Neural progenitor cell (in vitro differentiated cells): Measurements from ENCODE around the gene BUD31. TPM values are rescaled to one million over a fixed set of nuclear protein-coding genes. Genes with fewer than 3 reads are reported as not detected.

ENCODE experiments used
- DNase-seq: peaks from one replicate; pipeline ENCODE4 v3.0.0-alpha.2; 2016; ENCODE audit warnings: low spot score
- H2AFZ ChIP-seq: fragments of 200-600 bp; sonication (generic); replicated peaks from 2 replicates; pipeline ENCODE4 v1.6.1; 2016; ENCODE audit warnings: antibody characterized with exemption
- H3F3A ChIP-seq: fragments of 200-600 bp; sonication (generic); 2 replicates; pipeline ENCODE4 v1.6.1; 2016; ENCODE audit warnings: antibody characterized with exemption, low read depth
- H3K27ac ChIP-seq: fragments of 200-600 bp; sonication (generic); 2 replicates; pipeline ENCODE4 v1.5.1; 2016; ENCODE audit warnings: mild to moderate bottlenecking
- H3K27me3 ChIP-seq: fragments of 200-600 bp; sonication (generic); 2 replicates; pipeline ENCODE4 v1.6.1; 2016; ENCODE audit warnings: mild to moderate bottlenecking, moderate library complexity
- H3K36me3 ChIP-seq: fragments of 200-600 bp; sonication (generic); 2 replicates; pipeline ENCODE4 v1.5.1; 2016
- H3K4me1 ChIP-seq: fragments of 200-600 bp; sonication (generic); 2 replicates; pipeline ENCODE4 v1.6.1; 2016; ENCODE audit warnings: mixed run types
- H3K4me2 ChIP-seq: fragments of 200-600 bp; sonication (generic); 2 replicates; pipeline ENCODE4 v1.6.1; 2016
- H3K4me3 ChIP-seq: fragments of 200-600 bp; sonication (generic); 2 replicates; pipeline ENCODE4 v1.5.1; 2016
- H3K79me2 ChIP-seq: fragments of 200-600 bp; sonication (generic); 2 replicates; pipeline ENCODE4 v1.6.1; 2016; ENCODE audit warnings: low read depth
- H3K9ac ChIP-seq: fragments of 200-600 bp; sonication (generic); 2 replicates; pipeline ENCODE4 v1.6.1; 2016
- H3K9me3 ChIP-seq: fragments of 200-600 bp; sonication (generic); 2 replicates; pipeline ENCODE4 v1.5.1; 2016; ENCODE audit warnings: low read depth
- H4K20me1 ChIP-seq: fragments of 200-600 bp; sonication (generic); 2 replicates; pipeline ENCODE4 v1.6.1; 2016; ENCODE audit warnings: low read depth
- H3K27ac Mint-ChIP-seq: 3 replicates; pipeline ENCODE4 v1.8.0; 2021; ENCODE audit warnings: mixed read lengths
- H3K27me3 Mint-ChIP-seq: 2 replicates; pipeline ENCODE4 v1.8.0; 2022; ENCODE audit warnings: low read depth, mild to moderate bottlenecking, inconsistent platforms, moderate library complexity, mixed read lengths; ENCODE audit not compliant: insufficient read depth
- H3K36me3 Mint-ChIP-seq: 3 replicates; pipeline ENCODE4 v1.8.0; 2021; ENCODE audit warnings: mixed read lengths
- H3K4me1 Mint-ChIP-seq: 3 replicates; pipeline ENCODE4 v1.8.0; 2021; ENCODE audit warnings: mixed read lengths
- H3K4me3 Mint-ChIP-seq: 3 replicates; pipeline ENCODE4 v1.8.0; 2021; ENCODE audit warnings: mild to moderate bottlenecking, moderate library complexity, mixed read lengths
- H3K9me3 Mint-ChIP-seq: 3 replicates; pipeline ENCODE4 v1.8.0; 2020; ENCODE audit warnings: mixed read lengths
- EZH2 ChIP-seq: fragments of 200-600 bp; sonication (generic); IDR thresholded peaks from 2 replicates; pipeline ENCODE4 v1.6.1; 2017; ENCODE audit warnings: antibody characterized with exemption, mild to moderate bottlenecking, moderate library complexity
- EZH2phosphoT487 ChIP-seq: fragments of 200-600 bp; sonication (generic); IDR thresholded peaks from 2 replicates; pipeline ENCODE4 v1.6.1; 2017; ENCODE audit warnings: antibody characterized with exemption
- total RNA-seq: library from RNA; depleted of rRNA; stranded (reverse); fragments of >200 nt; gene quantifications from 2 replicates; pipeline ENCODE4 v1.2.3, GENCODE V29; 2015; ENCODE audit warnings: low replicate concordance
- TF ChIP-seq, protein P1 (sequence below): fragments of 200-600 bp; sonication (generic); IDR thresholded peaks from 2 replicates; pipeline ENCODE4 v1.5.1; 2017; ENCODE audit warnings: antibody characterized with exemption, mild to moderate bottlenecking

BUD31 gene
- total RNA-seq, 1 donor from 2014 or later, result 98.2 TPM

DNA sequence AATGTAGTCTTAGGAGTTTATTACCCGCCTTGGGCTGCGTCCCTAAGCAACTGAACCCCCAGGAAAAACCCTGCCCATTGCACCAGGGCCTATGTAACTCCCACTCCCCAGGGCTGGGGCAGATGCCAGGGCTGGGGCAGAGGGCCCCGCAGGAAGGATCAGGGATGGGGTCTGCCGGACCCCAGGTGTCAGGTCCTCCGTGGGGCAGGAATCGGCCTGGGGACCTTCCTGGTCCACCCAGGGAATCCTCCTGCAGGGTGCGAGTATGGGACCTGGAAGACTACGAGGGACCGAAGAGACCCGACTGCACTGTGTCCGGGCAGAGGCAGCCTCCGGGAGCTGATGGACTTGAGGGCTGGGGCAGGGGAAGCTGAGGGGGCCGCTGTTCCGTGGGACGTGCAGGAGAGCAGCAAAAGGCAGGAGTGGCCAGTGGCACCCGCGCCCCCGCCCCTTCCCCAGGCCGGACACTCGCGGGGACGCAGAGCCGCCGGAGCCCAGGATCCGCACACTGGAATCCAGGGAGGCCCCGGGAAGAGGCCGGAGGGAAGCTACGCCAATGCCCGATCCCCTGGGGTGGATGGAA is 59.7 kb downstream of the BUD31 start:
- TF ChIP-seq EZH2phosphoT487, result no peak
- TF ChIP-seq, protein P1, sequence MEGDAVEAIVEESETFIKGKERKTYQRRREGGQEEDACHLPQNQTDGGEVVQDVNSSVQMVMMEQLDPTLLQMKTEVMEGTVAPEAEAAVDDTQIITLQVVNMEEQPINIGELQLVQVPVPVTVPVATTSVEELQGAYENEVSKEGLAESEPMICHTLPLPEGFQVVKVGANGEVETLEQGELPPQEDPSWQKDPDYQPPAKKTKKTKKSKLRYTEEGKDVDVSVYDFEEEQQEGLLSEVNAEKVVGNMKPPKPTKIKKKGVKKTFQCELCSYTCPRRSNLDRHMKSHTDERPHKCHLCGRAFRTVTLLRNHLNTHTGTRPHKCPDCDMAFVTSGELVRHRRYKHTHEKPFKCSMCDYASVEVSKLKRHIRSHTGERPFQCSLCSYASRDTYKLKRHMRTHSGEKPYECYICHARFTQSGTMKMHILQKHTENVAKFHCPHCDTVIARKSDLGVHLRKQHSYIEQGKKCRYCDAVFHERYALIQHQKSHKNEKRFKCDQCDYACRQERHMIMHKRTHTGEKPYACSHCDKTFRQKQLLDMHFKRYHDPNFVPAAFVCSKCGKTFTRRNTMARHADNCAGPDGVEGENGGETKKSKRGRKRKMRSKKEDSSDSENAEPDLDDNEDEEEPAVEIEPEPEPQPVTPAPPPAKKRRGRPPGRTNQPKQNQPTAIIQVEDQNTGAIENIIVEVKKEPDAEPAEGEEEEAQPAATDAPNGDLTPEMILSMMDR, result no peak
- TF ChIP-seq EZH2, result no peak
- H2AFZ ChIP-seq, result no peak overlapping the region
- H3K9me3 ChIP-seq, result no peaks in the 10 kb centered on the region
- H3K27ac ChIP-seq, result no peak overlapping the region
- H4K20me1 ChIP-seq, result no peaks in the 10 kb centered on the region
- peaks cover 6% of the 10 kb centered on the region for H3K4me1 ChIP-seq
- H3F3A ChIP-seq, result peaks cover 30% of the 10 kb centered on the region
- H3K4me3 ChIP-seq, result no peak overlapping the region
- Mint-ChIP-seq H3K36me3 (peaks cover 12% of the 10 kb centered on the region), H3K27ac (no peak overlapping the region), H3K4me1 (peaks cover 21% of the 10 kb centered on the region), H3K27me3 (peaks cover 8% of the 10 kb centered on the region), H3K9me3 (no peaks in the 10 kb centered on the region), H3K4me3 (no peak overlapping the region)
- no peak for DNase-seq
- no peak overlapping the region for H3K4me2 ChIP-seq
- peaks cover 34% of the 10 kb centered on the region for H3K79me2 ChIP-seq
- H3K27me3 ChIP-seq, result peaks cover 10% of the 10 kb centered on the region
- no peaks in the 10 kb centered on the region for H3K36me3 ChIP-seq
- no peak overlapping the region for H3K9ac ChIP-seq

Other genes with a start within 250 kb of the BUD31 start
- gene KPNA7, start 200.9 kb upstream of the BUD31 start, total RNA-seq, result not detected in 2 replicates
- not detected in 2 replicates for gene MYH16, start 136.1 kb upstream of the BUD31 start, total RNA-seq
- 143 and 154 TPM in 2 replicates for gene ARPC1A, start 83.1 kb upstream of the BUD31 start, total RNA-seq
- 23.6 and 50.5 TPM in 2 replicates for gene ARPC1B, start 34.2 kb upstream of the BUD31 start, total RNA-seq
- gene PDAP1, start 372 bp upstream of the BUD31 start, total RNA-seq, result 136 and 170 TPM in 2 replicates
- gene PTCD1, start 29.8 kb downstream of the BUD31 start, total RNA-seq, result 8.3 and 10.5 TPM in 2 replicates
- 72.1 and 120 TPM in 2 replicates for gene CPSF4, start 30.0 kb downstream of the BUD31 start, total RNA-seq
- gene ATP5MF, start 57.2 kb downstream of the BUD31 start, total RNA-seq, result 2,754 and 3,838 TPM in 2 replicates
- 18.7 and 20.2 TPM in 2 replicates for gene ZNF789, start 63.9 kb downstream of the BUD31 start, total RNA-seq
- gene ZNF394, start 91.3 kb downstream of the BUD31 start, total RNA-seq, result 16.8 and 22.4 TPM in 2 replicates
- 19.6 and 23.3 TPM in 2 replicates for gene ZKSCAN5, start 95.7 kb downstream of the BUD31 start, total RNA-seq
- 14.7 and 21.1 TPM in 2 replicates for gene FAM200A, start 143.1 kb downstream of the BUD31 start, total RNA-seq
- 59.3 and 66.3 TPM in 2 replicates for gene ZNF655, start 149.7 kb downstream of the BUD31 start, total RNA-seq
- 0.53 TPM in 1 of 2 replicates, not detected in the other for gene TMEM225B, start 189.3 kb downstream of the BUD31 start, total RNA-seq
- gene ZSCAN25, start 208.0 kb downstream of the BUD31 start, total RNA-seq, result 8.7 and 13.3 TPM in 2 replicates